Activated CD4-positive, alpha-beta memory T cell treated with anti-CD3 and anti-CD28 coated beads for 36 hours (primary cell): ENCODE results near the gene XYLT1. TPM values are rescaled to one million over a fixed set of nuclear protein-coding genes. Genes with fewer than 3 reads are reported as not detected.

ENCODE experiments used
- CTCF ChIA-PET: fragments of 350-600 bp; sonication (Branson Sonifier 250); formaldehyde crosslinking; loops from one replicate; lab custom pipeline; 2021; ENCODE audit warnings: antibody characterized with exemption, inconsistent platforms; lab: Charles Lee
- POLR2A ChIA-PET: fragments of 350-600 bp; sonication (Branson Sonifier 250); formaldehyde crosslinking; loops from one replicate; lab custom pipeline; 2021; ENCODE audit warnings: antibody characterized with exemption; lab: Charles Lee
- DNase-seq: peaks from one replicate; pipeline ENCODE4 v3.0.0-alpha.2; 2020
- H3K27ac Mint-ChIP-seq: one replicate; pipeline ENCODE4 v1.8.0; 2021; ENCODE audit warnings: mixed read lengths
- H3K27me3 Mint-ChIP-seq: one replicate; pipeline ENCODE4 v1.8.0; 2021; ENCODE audit warnings: mixed read lengths
- H3K36me3 Mint-ChIP-seq: one replicate; pipeline ENCODE4 v1.8.0; 2021; ENCODE audit warnings: mixed read lengths
- H3K4me1 Mint-ChIP-seq: one replicate; pipeline ENCODE4 v1.8.0; 2021; ENCODE audit warnings: low read depth, mixed read lengths
- H3K4me3 Mint-ChIP-seq: one replicate; pipeline ENCODE4 v1.8.0; 2021; ENCODE audit warnings: mild to moderate bottlenecking, mixed read lengths
- H3K9me3 Mint-ChIP-seq: one replicate; pipeline ENCODE4 v1.8.0; 2021; ENCODE audit warnings: mixed read lengths
- intact Hi-C: fragments of 100-400 bp; cut with micrococcal nuclease; formaldehyde crosslinking; loops from one replicate; pipeline ENCODE4 v1.15.1; 2023
- total RNA-seq, 2 experiments: library from RNA; stranded (reverse); gene quantifications; one replicate each; pipeline ENCODE4 v1.2.3, GENCODE V29; 2021

XYLT1 gene
- total RNA-seq, 2 experiments from 2014 or later = 6.2 to 6.8 TPM

DNA sequence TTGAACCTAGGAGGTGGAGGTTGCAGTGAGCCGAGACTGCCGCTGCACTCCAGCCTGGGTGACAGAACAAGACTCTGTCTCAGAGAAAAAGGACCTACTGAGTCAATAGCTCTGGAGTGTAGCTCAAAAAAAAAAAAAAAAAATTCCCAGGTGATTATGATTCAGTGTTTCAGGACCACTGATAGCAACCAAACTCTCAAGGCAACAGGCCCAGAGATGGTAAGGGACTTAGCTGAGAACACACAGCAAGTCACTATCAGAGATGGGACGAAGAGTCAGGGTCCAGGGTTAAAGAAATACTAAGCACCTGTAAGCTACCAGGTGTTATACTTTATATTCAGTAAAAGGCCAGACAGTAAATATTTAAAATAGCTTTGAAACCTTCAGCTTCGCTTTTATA is 335.3 kb downstream of the XYLT1 start:
- no peaks in the 10 kb centered on the region for H3K9me3 Mint-ChIP-seq
- CTCF ChIA-PET = interaction anchor here (0.5 to 0.8 kb wide), 2 partner anchors 37 to 275 kb away, joined by 3 read pairs; no protein-coding TSS in a partner anchor
- intact Hi-C loops = no loop called here
- H3K27me3 Mint-ChIP-seq = no peaks in the 10 kb centered on the region
- no peak overlapping the region for H3K27ac Mint-ChIP-seq
- POLR2A ChIA-PET = interaction anchor here (0.5 kb wide), 1 partner anchor 65 kb away, joined by 3 read pairs; no protein-coding TSS in a partner anchor
- H3K4me1 Mint-ChIP-seq = no peaks in the 10 kb centered on the region
- H3K4me3 Mint-ChIP-seq = no peak overlapping the region
- no peak for DNase-seq
- H3K36me3 Mint-ChIP-seq = peaks cover 36% of the 10 kb centered on the region

DNA sequence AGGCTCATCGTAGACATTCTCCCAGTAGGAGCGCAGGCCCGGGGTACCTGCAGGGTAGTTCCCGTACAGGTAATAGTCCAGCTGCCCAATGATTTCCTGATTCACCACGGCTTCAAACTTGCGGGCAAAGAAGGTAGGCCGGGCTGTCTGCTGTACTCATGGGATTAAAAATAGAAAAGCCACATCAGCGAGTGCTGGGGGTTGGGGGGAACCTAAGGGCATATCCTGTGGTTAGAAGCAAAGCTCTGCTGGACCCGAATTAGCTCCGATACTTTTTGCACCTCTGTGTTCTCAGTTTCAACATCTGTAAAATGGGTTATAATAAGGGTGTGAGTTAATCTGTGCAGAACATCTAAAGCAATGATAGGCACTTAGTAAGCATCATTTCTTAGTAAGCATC is 336.2 kb downstream of the XYLT1 start:
- CTCF ChIA-PET = interaction anchor here (0.6 kb wide), 1 partner anchor 530 kb away, joined by 3 read pairs; no protein-coding TSS in a partner anchor
- H3K36me3 Mint-ChIP-seq = peaks cover 32% of the 10 kb centered on the region
- no peaks in the 10 kb centered on the region for H3K27me3 Mint-ChIP-seq
- intact Hi-C loops = no loop called here
- no peak for DNase-seq
- POLR2A ChIA-PET = no interaction called here
- no peak overlapping the region for H3K4me3 Mint-ChIP-seq
- H3K4me1 Mint-ChIP-seq = no peaks in the 10 kb centered on the region
- no peaks in the 10 kb centered on the region for H3K9me3 Mint-ChIP-seq
- no peak overlapping the region for H3K27ac Mint-ChIP-seq

DNA sequence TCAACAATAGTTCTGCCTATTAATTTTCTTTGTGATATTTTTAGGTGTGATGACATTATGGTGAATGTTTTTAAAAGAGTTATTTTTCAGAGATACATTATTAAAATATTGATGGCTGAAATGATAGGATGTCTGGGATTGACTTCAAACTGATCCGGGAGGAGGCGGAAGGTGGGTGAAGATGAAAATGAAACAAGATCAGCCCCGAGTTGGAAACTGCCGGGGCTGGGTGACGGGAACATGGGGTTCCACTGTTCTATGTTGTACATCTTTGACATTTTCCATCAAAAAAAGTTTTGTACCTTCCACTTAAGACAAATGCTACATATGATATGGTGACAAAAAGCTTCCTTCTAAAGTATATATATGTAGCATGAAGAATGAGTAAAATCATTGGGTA is 336.9 kb downstream of the XYLT1 start:
- intact Hi-C loops = no loop called here
- Mint-ChIP-seq H3K9me3 (no peaks in the 10 kb centered on the region), H3K27me3 (no peaks in the 10 kb centered on the region), H3K4me1 (no peaks in the 10 kb centered on the region), H3K27ac (no peak overlapping the region), H3K4me3 (no peak overlapping the region), H3K36me3 (peaks cover 28% of the 10 kb centered on the region)
- no peak for DNase-seq
- CTCF ChIA-PET = no interaction called here
- POLR2A ChIA-PET = no interaction called here

DNA sequence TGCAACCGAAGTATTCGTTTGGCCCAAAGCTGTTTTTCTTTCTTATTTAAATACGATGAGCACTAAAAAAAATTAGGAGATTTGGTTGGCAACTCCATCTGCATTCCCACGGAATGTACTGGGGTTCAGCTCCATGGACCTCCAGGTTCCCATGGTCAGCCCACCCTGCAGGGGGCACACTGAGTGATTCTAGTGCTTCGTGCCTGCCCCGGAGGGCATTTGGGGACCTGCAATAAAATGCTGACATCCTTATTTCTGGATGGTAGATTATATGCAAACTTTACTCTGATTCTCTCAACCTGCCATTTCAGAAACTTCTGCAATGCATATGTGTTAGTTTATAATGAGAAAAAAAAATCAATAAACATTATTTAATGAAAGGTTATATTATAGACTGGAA is 339.4 kb downstream of the XYLT1 start:
- DNase-seq = no peak
- Mint-ChIP-seq H3K4me3 (no peak overlapping the region), H3K27ac (no peak overlapping the region), H3K27me3 (no peaks in the 10 kb centered on the region), H3K36me3 (peaks cover 30% of the 10 kb centered on the region), H3K4me1 (no peaks in the 10 kb centered on the region), H3K9me3 (no peaks in the 10 kb centered on the region)
- ChIA-PET CTCF (no interaction called here), POLR2A (no interaction called here)
- intact Hi-C loops = no loop called here

DNA sequence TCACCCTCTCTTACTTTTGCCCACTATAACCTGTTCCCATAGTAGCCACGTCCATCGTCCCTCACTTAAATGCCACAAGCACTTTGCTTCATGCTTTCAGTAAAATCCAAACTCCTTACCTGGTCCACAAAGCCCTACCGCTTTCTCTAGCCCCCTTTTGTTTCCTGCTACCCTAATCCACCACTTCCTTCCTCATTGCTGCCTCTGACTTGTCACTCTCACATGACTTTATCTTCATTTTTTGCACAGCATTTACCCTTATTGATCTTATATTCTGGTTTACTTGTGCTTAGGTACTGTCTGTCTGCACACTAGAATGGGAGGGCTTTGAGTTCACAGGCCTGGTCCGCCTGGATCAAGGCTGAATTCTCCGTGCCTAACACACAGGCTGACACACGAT is 340.0 kb downstream of the XYLT1 start:
- CTCF ChIA-PET = no interaction called here
- peaks cover 30% of the 10 kb centered on the region for H3K36me3 Mint-ChIP-seq
- H3K27me3 Mint-ChIP-seq = no peaks in the 10 kb centered on the region
- no peak for DNase-seq
- no peak overlapping the region for H3K4me3 Mint-ChIP-seq
- H3K9me3 Mint-ChIP-seq = no peaks in the 10 kb centered on the region
- intact Hi-C loops = no loop called here
- H3K4me1 Mint-ChIP-seq = no peaks in the 10 kb centered on the region
- POLR2A ChIA-PET = interaction anchor here (0.6 kb wide), 1 partner anchor 268 kb away, joined by 3 read pairs; no protein-coding TSS in a partner anchor
- no peak overlapping the region for H3K27ac Mint-ChIP-seq

DNA sequence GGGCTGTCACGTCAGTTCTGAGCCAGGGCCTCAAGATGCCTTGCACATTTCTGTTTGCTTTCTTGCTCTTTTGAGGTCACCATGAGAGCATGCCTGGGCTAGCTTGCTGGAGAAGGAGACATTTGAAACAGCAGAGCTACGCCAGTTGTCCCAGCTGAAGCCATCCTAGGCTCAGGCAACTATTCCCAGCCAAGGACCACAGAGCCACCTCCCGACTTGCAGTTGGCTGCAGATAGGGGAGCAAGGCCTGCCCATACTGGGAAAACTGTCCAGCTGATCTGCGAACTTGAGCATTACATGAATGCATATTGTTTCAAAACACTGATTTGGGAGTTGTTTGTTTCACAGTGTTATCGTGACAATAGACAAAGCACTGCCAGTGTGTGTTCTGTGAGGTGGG is 340.8 kb downstream of the XYLT1 start:
- Mint-ChIP-seq H3K4me1 (no peaks in the 10 kb centered on the region), H3K9me3 (no peaks in the 10 kb centered on the region), H3K4me3 (no peak overlapping the region), H3K27me3 (no peaks in the 10 kb centered on the region), H3K36me3 (peaks cover 38% of the 10 kb centered on the region), H3K27ac (no peak overlapping the region)
- no peak for DNase-seq
- ChIA-PET CTCF (no interaction called here), POLR2A (no interaction called here)
- intact Hi-C loops = no loop called here

- Mint-ChIP-seq H3K36me3 (peaks cover 40% of the 10 kb centered on the region), H3K4me3 (no peak overlapping the region), H3K9me3 (no peaks in the 10 kb centered on the region), H3K4me1 (no peaks in the 10 kb centered on the region), H3K27ac (no peak overlapping the region), H3K27me3 (no peaks in the 10 kb centered on the region)
- ChIA-PET CTCF (no interaction called here), POLR2A (interaction anchor here (0.6 kb wide), 1 partner anchor 87 kb away, joined by 3 read pairs; no protein-coding TSS in a partner anchor)
- intact Hi-C loops = no loop called here
- DNase-seq = no peak
Observed at GRCh38 chr16:17128791-17129190, 342.0 kb downstream of the XYLT1 start.

DNA sequence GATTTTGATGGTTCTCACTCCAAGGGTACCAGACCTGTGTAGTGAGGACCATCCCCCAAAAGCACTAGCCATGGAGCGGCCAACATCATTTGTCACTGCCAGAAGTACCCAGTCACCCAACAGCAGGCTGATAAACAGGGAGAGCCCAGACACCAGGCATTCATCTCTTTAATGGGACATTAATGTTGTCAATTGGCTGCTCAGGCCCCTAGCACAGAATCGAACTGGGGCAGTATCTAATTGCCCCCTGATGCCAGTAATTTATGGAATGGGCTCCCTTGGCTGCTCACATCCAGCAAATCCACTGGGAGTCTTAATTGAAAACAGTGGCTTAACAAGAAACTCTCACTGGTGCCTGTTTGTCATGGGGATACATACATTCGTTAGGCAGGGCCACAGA is 344.6 kb downstream of the XYLT1 start:
- intact Hi-C loops = no loop called here
- peaks cover 39% of the 10 kb centered on the region for H3K36me3 Mint-ChIP-seq
- no peaks in the 10 kb centered on the region for H3K9me3 Mint-ChIP-seq
- no peak overlapping the region for H3K4me3 Mint-ChIP-seq
- no peak for DNase-seq
- CTCF ChIA-PET = no interaction called here
- no peaks in the 10 kb centered on the region for H3K27me3 Mint-ChIP-seq
- POLR2A ChIA-PET = no interaction called here
- no peaks in the 10 kb centered on the region for H3K4me1 Mint-ChIP-seq
- H3K27ac Mint-ChIP-seq = no peak overlapping the region

DNA sequence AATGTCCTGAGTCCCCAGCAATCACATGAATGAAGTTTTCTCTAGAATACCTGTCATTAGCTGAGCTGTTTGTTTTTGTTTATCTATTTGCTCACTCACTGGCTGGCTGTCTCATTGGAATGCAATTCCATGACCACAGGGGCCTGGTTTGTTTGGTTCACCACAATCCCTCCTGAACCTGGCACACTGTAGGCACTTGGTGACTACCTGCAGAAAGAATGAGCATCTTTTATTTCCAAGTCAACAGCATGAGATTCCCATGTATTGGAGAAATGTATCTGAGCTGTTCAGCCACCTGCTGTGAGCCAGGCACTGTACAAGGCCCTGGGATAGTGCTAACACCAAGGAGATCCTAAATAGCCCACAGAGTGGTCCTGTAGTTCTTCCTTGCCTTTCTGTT is 345.1 kb downstream of the XYLT1 start:
- ChIA-PET POLR2A (no interaction called here), CTCF (no interaction called here)
- no peak for DNase-seq
- Mint-ChIP-seq H3K27me3 (no peaks in the 10 kb centered on the region), H3K4me1 (no peaks in the 10 kb centered on the region), H3K9me3 (no peaks in the 10 kb centered on the region), H3K4me3 (no peak overlapping the region), H3K36me3 (peaks cover 39% of the 10 kb centered on the region), H3K27ac (no peak overlapping the region)
- intact Hi-C loops = no loop called here

DNA sequence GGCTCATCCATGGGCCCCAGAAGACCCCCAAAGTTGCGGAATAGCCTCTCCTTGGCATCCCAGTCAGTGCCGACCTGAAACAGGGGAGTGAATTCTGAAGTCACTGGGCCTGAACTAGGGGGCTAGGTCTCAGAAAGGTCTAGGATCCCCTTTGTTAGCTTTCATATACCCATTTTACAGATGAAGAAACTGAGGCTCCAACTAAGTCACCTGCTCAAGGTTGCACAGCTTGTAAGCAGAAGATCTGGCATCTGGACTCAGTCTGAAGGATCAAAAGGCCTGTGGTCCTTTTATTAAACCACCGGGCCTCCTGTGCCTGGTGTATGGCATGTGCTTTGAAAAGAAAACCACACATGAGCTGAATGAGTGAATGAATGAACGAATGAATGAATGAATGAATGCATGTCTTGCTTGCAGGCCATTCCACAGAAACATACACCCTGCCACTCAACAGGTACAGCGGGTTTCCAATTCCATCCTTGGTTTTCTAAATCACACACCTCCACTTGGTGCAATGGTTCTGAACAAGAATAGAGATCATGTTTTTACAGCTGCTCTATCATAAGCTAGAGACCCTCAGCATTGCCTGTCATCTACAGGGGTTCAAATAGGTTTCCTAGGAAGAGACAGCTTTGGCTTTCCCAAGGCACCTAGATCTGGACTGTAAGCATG is 352.7 kb downstream of the XYLT1 start:
- Mint-ChIP-seq H3K27ac (no peak overlapping the region), H3K27me3 (no peaks in the 10 kb centered on the region), H3K4me3 (no peak overlapping the region), H3K4me1 (no peaks in the 10 kb centered on the region), H3K36me3 (peaks cover 9% of the 10 kb centered on the region), H3K9me3 (no peaks in the 10 kb centered on the region)
- POLR2A ChIA-PET = no interaction called here
- CTCF ChIA-PET = no interaction called here
- DNase-seq = no peak
- intact Hi-C loops = no loop called here

GRCh38 chr16:17116595-17117322 is 354.0 kb downstream of the XYLT1 start:
- Mint-ChIP-seq H3K4me1 (no peaks in the 10 kb centered on the region), H3K36me3 (peaks cover 4% of the 10 kb centered on the region), H3K27me3 (no peaks in the 10 kb centered on the region), H3K27ac (no peak overlapping the region), H3K4me3 (no peak overlapping the region), H3K9me3 (no peaks in the 10 kb centered on the region)
- ChIA-PET POLR2A (no interaction called here), CTCF (no interaction called here)
- intact Hi-C loops = no loop called here
- DNase-seq = no peak

DNA sequence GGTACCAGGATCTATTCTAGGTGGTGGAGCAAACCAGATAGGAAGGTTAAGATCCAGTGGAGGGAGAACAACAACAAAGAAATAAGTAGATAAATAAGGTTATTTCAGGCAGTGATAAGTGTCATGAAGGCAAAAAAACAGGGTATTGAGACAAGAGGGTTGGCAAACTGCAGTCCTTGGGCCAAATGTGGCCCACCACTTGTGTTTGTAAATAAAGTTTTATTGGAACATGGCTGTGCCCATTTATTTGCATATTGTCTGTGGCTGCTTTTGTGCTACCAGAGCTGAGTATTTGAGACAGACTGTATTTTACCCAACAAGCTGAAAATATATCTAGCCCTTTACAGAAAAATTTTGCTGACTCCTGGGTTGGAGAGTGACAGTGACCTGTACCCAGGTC is 361.3 kb downstream of the XYLT1 start:
- CTCF ChIA-PET = no interaction called here
- H3K4me3 Mint-ChIP-seq = no peak overlapping the region
- POLR2A ChIA-PET = no interaction called here
- no peaks in the 10 kb centered on the region for H3K9me3 Mint-ChIP-seq
- no peaks in the 10 kb centered on the region for H3K27me3 Mint-ChIP-seq
- DNase-seq = no peak
- intact Hi-C loops = no loop called here
- H3K4me1 Mint-ChIP-seq = peaks cover 6% of the 10 kb centered on the region
- H3K27ac Mint-ChIP-seq = no peak overlapping the region
- no peaks in the 10 kb centered on the region for H3K36me3 Mint-ChIP-seq

GRCh38 chr16:17108596-17108995 is 362.2 kb downstream of the XYLT1 start:
- H3K4me3 Mint-ChIP-seq = no peak overlapping the region
- no peaks in the 10 kb centered on the region for H3K9me3 Mint-ChIP-seq
- no peak overlapping the region for H3K27ac Mint-ChIP-seq
- no peaks in the 10 kb centered on the region for H3K36me3 Mint-ChIP-seq
- intact Hi-C loops = no loop called here
- peaks cover 6% of the 10 kb centered on the region for H3K4me1 Mint-ChIP-seq
- no peaks in the 10 kb centered on the region for H3K27me3 Mint-ChIP-seq
- ChIA-PET POLR2A (no interaction called here), CTCF (no interaction called here)
- DNase-seq = no peak
